SK-N-SH (cell line): Measurements from ENCODE around the gene ARMC8. TPM values are rescaled to one million over a fixed set of nuclear protein-coding genes. Genes with fewer than 3 reads are reported as not detected.

ENCODE experiments used
- CTCF ChIA-PET: fragments of 300-600, 350-600 bp; formaldehyde crosslinking; extraction: SDS; loops from one replicate; lab custom pipeline; 2021; lab: Yijun Ruan, JAX
- POLR2A ChIA-PET: fragments of 350-600 bp; sonication (Branson Sonifier 250); formaldehyde crosslinking; extraction: SDS; loops from one replicate; lab custom pipeline; 2020; ENCODE audit warnings: antibody characterized with exemption, inconsistent platforms; lab: Yijun Ruan, JAX
- DNase-seq: peaks from one replicate; pipeline ENCODE4 v3.0.0; 2012
- H2AFZ ChIP-seq: fragments of 200-600 bp; sonication (generic); 2 replicates; pipeline ENCODE4 v1.8.1; 2016; ENCODE audit warnings: antibody characterized with exemption, mild to moderate bottlenecking, low read depth
- H3F3A ChIP-seq: fragments of 200-600 bp; sonication (generic); replicated peaks from 2 replicates; pipeline ENCODE3; 2016; ENCODE audit warnings: antibody characterized with exemption, mild to moderate bottlenecking; ENCODE audit not compliant: insufficient read depth
- H3K27ac ChIP-seq, 2 experiments: fragments of 200-500 bp in 1 of 2; fragments of 200-600 bp in 1 of 2; sonication (Bioruptor generic) in 1 of 2; sonication (generic), shearing (Covaris generic) in 1 of 2; 2 replicates each; pipeline versions ENCODE4 v1.5.1 to v1.6.1; 2014 to 2016; ENCODE audit warnings: low read depth in 2 of 2, inconsistent platforms in 1 of 2, low read length in 1 of 2, mild to moderate bottlenecking in 1 of 2, mixed read lengths in 1 of 2
- H3K27me3 ChIP-seq: fragments of 200-600 bp; sonication (generic), shearing (Covaris generic); 2 replicates; pipeline ENCODE4 v1.6.1; 2016; ENCODE audit warnings: mixed run types; ENCODE audit not compliant: insufficient read depth
- H3K36me3 ChIP-seq, 2 experiments: fragments of 200-500 bp in 1 of 2; fragments of 200-600 bp in 1 of 2; sonication (Bioruptor generic) in 1 of 2; sonication (generic) in 1 of 2; replicated peaks in 1 of 2; 2 replicates each; pipeline versions ENCODE3 to v1.5.1; 2014 to 2016; ENCODE audit warnings: low read length in 1 of 2, mild to moderate bottlenecking in 1 of 2; ENCODE audit not compliant: insufficient read depth in 2 of 2, control insufficient read depth in 1 of 2
- H3K4me1 ChIP-seq, 2 experiments: fragments of 200-500 bp in 1 of 2; fragments of 200-600 bp in 1 of 2; sonication (Bioruptor generic) in 1 of 2; sonication (generic), shearing (Covaris generic) in 1 of 2; 2 replicates each; pipeline versions ENCODE4 v1.5.1 to v1.6.1; 2014 to 2016; ENCODE audit warnings: low read depth in 1 of 2, low read length in 1 of 2, mixed run types in 1 of 2; ENCODE audit not compliant: insufficient read depth in 2 of 2, control insufficient read depth in 1 of 2
- H3K4me2 ChIP-seq: fragments of 200-600 bp; sonication (generic), shearing (Covaris generic); 2 replicates; pipeline ENCODE4 v1.6.1; 2017; ENCODE audit warnings: mixed run types
- H3K4me3 ChIP-seq, 2 experiments: fragments of 200-500 bp in 1 of 2; fragments of 200-600 bp in 1 of 2; sonication (Bioruptor generic) in 1 of 2; sonication (generic), shearing (Covaris generic) in 1 of 2; 2 replicates each; pipeline versions ENCODE4 v1.5.1 to v1.8.1; 2014 to 2016; ENCODE audit warnings: low read depth in 2 of 2, inconsistent platforms in 1 of 2, low read length in 1 of 2, mild to moderate bottlenecking in 1 of 2, mixed read lengths in 1 of 2, moderate library complexity in 1 of 2
- H3K79me2 ChIP-seq: fragments of 200-600 bp; sonication (generic); 2 replicates; pipeline ENCODE4 v1.8.1; 2017; ENCODE audit warnings: mild to moderate bottlenecking; ENCODE audit not compliant: insufficient read depth
- H3K9ac ChIP-seq: fragments of 200-600 bp; sonication (generic); 2 replicates; pipeline ENCODE4 v1.6.1; 2017; ENCODE audit warnings: mixed run types
- H3K9me2 ChIP-seq: fragments of 200-600 bp; sonication (generic); 2 replicates; pipeline ENCODE4 v1.6.1; 2017; ENCODE audit warnings: mixed run types
- H3K9me3 ChIP-seq: fragments of 200-600 bp; sonication (generic); 2 replicates; pipeline ENCODE4 v1.6.1; 2017; ENCODE audit warnings: mixed run types, mild to moderate bottlenecking, moderate library complexity
- H4K20me1 ChIP-seq: fragments of 200-600 bp; sonication (generic); 2 replicates; pipeline ENCODE4 v1.6.1; 2017; ENCODE audit warnings: mild to moderate bottlenecking, mixed run types; ENCODE audit not compliant: insufficient read depth
- CTCF ChIP-seq: fragments of 200-600 bp; sonication (generic); IDR thresholded peaks from 2 replicates; pipeline ENCODE4 v1.6.1; 2017; ENCODE audit warnings: antibody characterized with exemption, mild to moderate bottlenecking, moderate library complexity
- ELF1 ChIP-seq: IDR thresholded peaks from 2 replicates; pipeline ENCODE4 v1.4.0; 2012
- EZH2phosphoT487 ChIP-seq: fragments of 200-600 bp; sonication (generic); IDR thresholded peaks from 2 replicates; pipeline ENCODE4 v1.6.1; 2017; ENCODE audit warnings: low read depth, mixed run types, mild to moderate bottlenecking, antibody characterized with exemption, moderate library complexity, borderline replicate concordance
- GABPA ChIP-seq: IDR thresholded peaks from 2 replicates; pipeline ENCODE4 v1.4.0; 2012; ENCODE audit warnings: low read depth, mild to moderate bottlenecking
- GATA2 ChIP-seq: sonication (generic); formaldehyde crosslinking; IDR thresholded peaks from 2 replicates; pipeline ENCODE4 v1.5.0; 2020; ENCODE audit warnings: mild to moderate bottlenecking, missing genetic modification reagents
- JUND ChIP-seq: IDR thresholded peaks from 2 replicates; pipeline ENCODE4 v1.4.0; 2012
- MAX ChIP-seq: IDR thresholded peaks from 2 replicates; pipeline ENCODE4 v1.4.0; 2012; ENCODE audit warnings: low read depth
- MXI1 ChIP-seq: IDR thresholded peaks from 2 replicates; pipeline ENCODE4 v1.6.1; 2012; ENCODE audit warnings: mild to moderate bottlenecking, low read depth, low read length, improper control_type of control experiment
- NFIC ChIP-seq: IDR thresholded peaks from 2 replicates; pipeline ENCODE4 v1.4.0; 2012; ENCODE audit warnings: borderline replicate concordance
- PBX3 ChIP-seq: IDR thresholded peaks from 2 replicates; pipeline ENCODE4; 2012
- RXRA ChIP-seq: IDR thresholded peaks from 2 replicates; pipeline ENCODE4 v1.4.0; 2012; ENCODE audit warnings: low read depth, mild to moderate bottlenecking, borderline replicate concordance
- SIN3A ChIP-seq: IDR thresholded peaks from 2 replicates; pipeline ENCODE4 v1.6.1; 2012; ENCODE audit warnings: low read depth, mild to moderate bottlenecking, low read length, moderate library complexity, borderline replicate concordance
- SMC3 ChIP-seq: IDR thresholded peaks from 2 replicates; pipeline ENCODE4 v1.6.1; 2012; ENCODE audit warnings: low read depth, low read length, improper control_type of control experiment
- TCF12 ChIP-seq: IDR thresholded peaks from 2 replicates; pipeline ENCODE4 v1.4.0; 2012
- USF1 ChIP-seq: IDR thresholded peaks from 2 replicates; pipeline ENCODE4 v1.4.0; 2012; ENCODE audit warnings: low read depth, borderline replicate concordance
- WGBS: methylation state at CpG from one replicate; pipeline ENCODE4 v1.1.6; 2017; ENCODE audit warnings: low lambda C conversion rate; 5-methylcytosine and 5-hydroxymethylcytosine counted together
- polyA plus RNA-seq, 3 experiments: library from polyadenylated mRNA; depleted of rRNA; stranded (reverse); fragments of >200 nt; gene quantifications; 2 replicates each; pipeline ENCODE4 v1.2.3, GENCODE V29; 2012

The ARMC8 gene
- polyA plus RNA-seq, 1 of the 3 experiments (the other 2 are of a cell fraction), result 35.5 TPM

- ChIA-PET CTCF (no interaction called here), POLR2A (no interaction called here)
- H2AFZ ChIP-seq, result no peak overlapping the region
- no peaks in the 10 kb centered on the region for H3F3A ChIP-seq
- H3K4me2 ChIP-seq, result no peak overlapping the region
- peaks cover 0 to 12% of the 10 kb centered on the region in 2 experiments; a peak in 2 of 4 replicates for H3K4me1 ChIP-seq
- no peaks in the 10 kb centered on the region for H3K9me3 ChIP-seq
- no peaks in the 10 kb centered on the region for H3K27me3 ChIP-seq
- no peak for DNase-seq
- TF ChIP-seq PBX3 (no peak), EZH2phosphoT487 (no peak), NFIC (no peak), ELF1 (no peak), GATA2 (CRISPR knock-in tag) (no peak), MAX (no peak), GABPA (no peak), SIN3A (no peak), JUND (no peak), TCF12 (no peak), MXI1 (no peak), CTCF (no peak), RXRA (no peak), USF1 (no peak), SMC3 (no peak)
- 99% methylated on average over 2 of the region's 2 CpGs for WGBS
- H3K4me3 ChIP-seq, result no peak overlapping the region
- no peaks in the 10 kb centered on the region for H3K9me2 ChIP-seq
- H3K27ac ChIP-seq, result no peak overlapping the region
- H3K36me3 ChIP-seq, result peaks cover 41 to 51% of the 10 kb centered on the region in 2 experiments
- H4K20me1 ChIP-seq, result peaks cover 15% of the 10 kb centered on the region; the same call in 1 of the 2 replicates
- peaks cover 37% of the 10 kb centered on the region; the same call in 1 of the 2 replicates for H3K79me2 ChIP-seq
- no peak overlapping the region for H3K9ac ChIP-seq
These were observed 35.2 kb downstream of the ARMC8 start for GRCh38 chr3:138222131-138222941.
